ENCODE results near the gene SEMA3G. TPM values are rescaled to one million over a fixed set of nuclear protein-coding genes. Genes with fewer than 3 reads are reported as not detected.

Gene SEMA3G
- total and polyA plus RNA-seq, 2 experiments from 2014 or later, result 3.4 to 13.6 TPM

DNA sequence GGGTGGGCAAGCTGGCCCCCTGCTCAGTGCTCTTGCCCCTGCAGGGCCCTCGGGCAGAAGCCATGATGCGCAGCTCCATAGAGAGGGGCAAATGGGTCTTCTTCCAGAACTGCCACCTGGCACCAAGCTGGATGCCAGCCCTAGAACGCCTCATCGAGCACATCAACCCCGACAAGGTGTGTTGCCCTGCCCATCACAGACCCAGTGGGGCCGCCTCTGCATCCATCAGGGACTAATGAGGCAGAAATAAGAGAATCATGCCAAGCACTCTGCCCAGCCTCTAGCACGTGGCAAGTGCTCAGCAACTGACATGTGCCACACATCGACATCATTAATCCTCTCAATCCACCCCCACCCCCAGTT is 49.4 kb downstream of the SEMA3G start:
- Histone ChIP-seq H3K27ac (no peak overlapping the region), H3K9me3 (ENCODE audit: low read depth) (no peaks in the 10 kb centered on the region), H3K4me3 (no peak overlapping the region), H3K4me1 (ENCODE audit: low read depth) (no peaks in the 10 kb centered on the region), H3K27me3 (no peaks in the 10 kb centered on the region), H3K36me3 (no peaks in the 10 kb centered on the region)
- TF ChIP-seq, protein P1, sequence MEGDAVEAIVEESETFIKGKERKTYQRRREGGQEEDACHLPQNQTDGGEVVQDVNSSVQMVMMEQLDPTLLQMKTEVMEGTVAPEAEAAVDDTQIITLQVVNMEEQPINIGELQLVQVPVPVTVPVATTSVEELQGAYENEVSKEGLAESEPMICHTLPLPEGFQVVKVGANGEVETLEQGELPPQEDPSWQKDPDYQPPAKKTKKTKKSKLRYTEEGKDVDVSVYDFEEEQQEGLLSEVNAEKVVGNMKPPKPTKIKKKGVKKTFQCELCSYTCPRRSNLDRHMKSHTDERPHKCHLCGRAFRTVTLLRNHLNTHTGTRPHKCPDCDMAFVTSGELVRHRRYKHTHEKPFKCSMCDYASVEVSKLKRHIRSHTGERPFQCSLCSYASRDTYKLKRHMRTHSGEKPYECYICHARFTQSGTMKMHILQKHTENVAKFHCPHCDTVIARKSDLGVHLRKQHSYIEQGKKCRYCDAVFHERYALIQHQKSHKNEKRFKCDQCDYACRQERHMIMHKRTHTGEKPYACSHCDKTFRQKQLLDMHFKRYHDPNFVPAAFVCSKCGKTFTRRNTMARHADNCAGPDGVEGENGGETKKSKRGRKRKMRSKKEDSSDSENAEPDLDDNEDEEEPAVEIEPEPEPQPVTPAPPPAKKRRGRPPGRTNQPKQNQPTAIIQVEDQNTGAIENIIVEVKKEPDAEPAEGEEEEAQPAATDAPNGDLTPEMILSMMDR (IDR thresholded peaks at IDR 0.05; ENCODE audit: low read depth, low read length), result no peak
- DNase-seq (ENCODE audit: low read depth in 1 of 2, low spot score in 1 of 2), result no peak

DNA sequence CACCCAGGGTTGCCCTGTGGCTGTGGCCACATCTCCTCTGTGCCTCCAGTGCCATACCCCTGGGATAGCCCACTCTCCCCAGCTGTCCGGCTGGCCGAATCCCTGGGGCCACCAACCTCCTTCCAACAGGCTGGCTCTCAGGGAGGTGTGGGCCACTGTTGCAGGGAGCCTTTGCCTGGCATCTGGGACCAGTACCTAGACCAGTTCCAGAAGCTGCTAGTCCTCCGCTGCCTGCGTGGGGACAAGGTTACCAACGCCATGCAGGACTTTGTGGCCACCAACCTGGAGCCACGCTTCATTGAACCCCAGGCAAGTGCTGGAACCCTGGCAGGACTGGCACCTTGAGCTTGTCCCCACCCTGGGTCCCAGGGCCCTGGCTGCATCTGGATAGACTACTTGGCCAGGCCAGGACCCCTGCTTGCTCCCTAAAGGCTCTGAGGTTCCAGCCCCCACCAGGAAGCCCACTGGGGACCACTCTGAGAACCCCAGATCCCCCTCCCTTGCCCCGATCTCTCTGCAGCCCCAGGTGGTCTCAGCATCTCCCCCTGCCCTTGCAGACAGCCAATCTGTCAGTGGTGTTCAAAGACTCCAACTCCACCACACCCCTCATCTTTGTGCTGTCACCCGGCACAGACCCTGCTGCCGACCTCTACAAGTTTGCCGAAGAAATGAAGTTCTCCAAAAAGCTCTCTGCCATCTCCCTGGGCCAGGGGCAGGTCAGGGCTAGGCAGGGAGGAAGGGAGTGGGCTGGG is 50.0 kb downstream of the SEMA3G start:
- Histone ChIP-seq H3K36me3 (no peaks in the 10 kb centered on the region), H3K27me3 (no peaks in the 10 kb centered on the region), H3K4me1 (ENCODE audit: low read depth) (no peaks in the 10 kb centered on the region), H3K27ac (no peak overlapping the region), H3K9me3 (ENCODE audit: low read depth) (no peaks in the 10 kb centered on the region), H3K4me3 (no peak overlapping the region)
- TF ChIP-seq, protein P1 (IDR thresholded peaks at IDR 0.05; ENCODE audit: low read depth, low read length), result no peak
- no peak for DNase-seq (ENCODE audit: low read depth in 1 of 2, low spot score in 1 of 2)

DNA sequence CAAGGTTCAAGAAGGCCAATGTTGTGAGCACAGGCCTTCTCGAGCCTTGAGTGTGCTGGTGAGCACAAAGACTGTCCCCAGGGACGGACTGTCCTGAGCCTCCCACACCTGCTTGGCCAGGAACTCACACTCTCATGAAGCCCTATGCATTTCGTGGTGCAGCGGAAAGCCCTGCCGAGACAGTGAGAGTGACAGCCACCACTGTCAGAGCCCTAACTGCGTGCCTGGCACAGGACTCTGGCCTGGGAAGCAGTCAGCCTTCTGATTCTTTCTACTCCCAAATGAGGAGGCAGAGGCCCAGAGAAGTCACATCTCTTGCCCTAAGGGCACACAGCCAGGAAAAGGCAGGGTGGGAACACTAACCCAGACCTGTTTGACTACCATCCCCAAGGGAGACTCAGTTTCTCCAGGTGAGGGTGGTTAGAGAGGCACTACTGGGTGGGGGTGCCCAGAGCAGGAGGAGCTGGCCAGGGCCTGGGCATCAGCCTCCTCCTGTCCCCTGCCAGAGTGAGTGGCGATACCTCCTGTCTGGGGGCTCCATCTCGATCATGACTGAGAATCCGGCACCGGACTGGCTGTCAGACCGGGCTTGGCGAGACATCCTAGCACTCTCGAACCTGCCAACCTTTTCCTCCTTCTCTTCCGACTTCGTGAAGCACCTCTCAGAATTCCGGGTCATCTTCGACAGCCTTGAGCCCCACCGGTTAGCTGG is 50.8 kb downstream of the SEMA3G start:
- Histone ChIP-seq H3K36me3 (no peaks in the 10 kb centered on the region), H3K9me3 (ENCODE audit: low read depth) (no peaks in the 10 kb centered on the region), H3K27me3 (no peaks in the 10 kb centered on the region), H3K4me1 (ENCODE audit: low read depth) (no peaks in the 10 kb centered on the region), H3K27ac (no peak overlapping the region), H3K4me3 (no peak overlapping the region)
- no peak for DNase-seq (ENCODE audit: low read depth in 1 of 2, low spot score in 1 of 2)
- TF ChIP-seq, protein P1 (IDR thresholded peaks at IDR 0.05; ENCODE audit: low read depth, low read length), result no peak

DNA sequence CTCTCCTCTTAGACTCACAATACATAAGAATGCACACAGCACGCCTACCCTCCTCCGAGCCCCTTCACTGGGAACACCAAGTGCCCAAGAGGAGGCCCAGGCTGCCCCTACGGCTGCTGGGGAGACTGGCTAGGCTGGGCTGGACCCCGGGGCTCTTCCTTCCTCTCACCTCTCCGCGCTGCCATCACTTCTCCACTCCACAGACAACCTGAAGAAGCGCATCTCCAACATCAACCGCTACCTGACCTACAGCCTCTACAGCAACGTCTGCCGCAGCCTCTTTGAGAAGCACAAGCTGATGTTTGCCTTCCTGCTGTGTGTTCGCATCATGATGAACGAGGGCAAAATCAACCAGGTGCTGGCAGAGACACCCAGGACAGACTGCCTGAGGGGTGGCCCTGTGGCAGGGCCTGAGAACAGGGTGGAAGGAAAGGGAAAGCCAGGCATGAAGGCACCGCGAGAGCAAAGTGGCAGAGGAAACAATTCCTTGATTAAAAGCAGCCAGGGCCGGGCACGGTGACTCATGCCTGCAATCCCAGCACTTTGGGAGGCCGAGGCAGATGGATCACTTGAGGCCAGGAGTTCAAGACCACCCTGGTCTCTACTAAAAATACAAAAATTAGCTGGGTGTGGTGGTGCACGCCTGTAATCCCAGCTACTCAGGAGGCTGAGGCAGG is 51.6 kb downstream of the SEMA3G start:
- H3K27ac ChIP-seq, result no peak overlapping the region
- no peaks in the 10 kb centered on the region for H3K36me3 ChIP-seq
- no peaks in the 10 kb centered on the region for H3K27me3 ChIP-seq
- no peaks in the 10 kb centered on the region for H3K4me1 ChIP-seq (ENCODE audit: low read depth)
- no peaks in the 10 kb centered on the region for H3K9me3 ChIP-seq (ENCODE audit: low read depth)
- TF ChIP-seq, protein P1 (IDR thresholded peaks at IDR 0.05; ENCODE audit: low read depth, low read length), result no peak
- no peak overlapping the region for H3K4me3 ChIP-seq
- no peak for DNase-seq (ENCODE audit: low read depth in 1 of 2, low spot score in 1 of 2)

DNA sequence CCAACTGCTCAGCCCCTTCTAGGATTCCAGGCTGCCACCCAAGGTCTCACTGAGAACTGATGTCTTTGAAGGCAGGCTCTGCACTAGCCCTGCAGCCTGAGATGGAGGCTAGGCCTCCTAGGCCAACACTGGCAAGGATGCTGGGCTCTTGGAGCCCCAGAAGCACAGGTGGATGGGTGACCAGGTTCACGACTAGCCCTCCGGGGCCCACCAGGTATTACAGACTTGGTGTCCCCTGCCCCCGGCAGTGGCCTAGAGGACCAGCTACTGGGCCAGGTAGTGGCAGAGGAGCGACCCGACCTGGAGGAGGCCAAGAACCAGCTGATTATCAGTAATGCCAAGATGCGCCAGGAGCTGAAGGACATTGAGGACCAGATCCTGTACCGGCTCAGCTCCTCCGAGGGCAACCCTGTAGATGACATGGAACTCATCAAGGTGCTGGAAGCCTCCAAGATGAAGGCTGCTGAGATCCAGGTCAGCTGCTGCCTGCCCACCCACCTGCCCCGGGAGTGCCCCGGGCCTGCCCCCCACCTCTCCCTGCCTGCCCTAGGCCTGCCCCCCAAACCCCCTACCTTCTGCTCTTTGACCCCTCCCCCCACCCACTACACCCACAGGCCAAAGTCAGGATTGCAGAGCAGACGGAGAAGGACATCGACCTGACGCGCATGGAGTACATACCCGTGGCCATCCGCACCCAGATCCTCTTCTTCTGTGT is 52.5 kb downstream of the SEMA3G start:
- Histone ChIP-seq H3K4me1 (ENCODE audit: low read depth) (no peaks in the 10 kb centered on the region), H3K27me3 (no peaks in the 10 kb centered on the region), H3K27ac (no peak overlapping the region), H3K36me3 (no peaks in the 10 kb centered on the region), H3K9me3 (ENCODE audit: low read depth) (no peaks in the 10 kb centered on the region), H3K4me3 (no peak overlapping the region)
- no peak for DNase-seq (ENCODE audit: low read depth in 1 of 2, low spot score in 1 of 2)
- TF ChIP-seq, protein P1 (IDR thresholded peaks at IDR 0.05; ENCODE audit: low read depth, low read length), result no peak

All from cardiac muscle cell (in vitro differentiated cells and primary cell).